Measurements from ENCODE around the gene C16orf74.
A peak's percentile ranks its signal among the peaks of the same experiment; 100 is the strongest.

Gene C16orf74

GRCh38 chr16:85699628-85700027 is 51.3 kb downstream of the C16orf74 start:
- Histone ChIP-seq H3K27me3 (replicated peaks; ENCODE audit: control insufficient read depth, insufficient read depth, low read length, poor library complexity, severe bottlenecking) (no peaks in the 10 kb centered on the region), H3K4me3 (ENCODE audit: insufficient read depth, low read depth, low read length, poor library complexity, severe bottlenecking) (no peak overlapping the region), H3K9me3 (ENCODE audit: control insufficient read depth, low read length) (no peaks in the 10 kb centered on the region), H3K36me3 (ENCODE audit: control insufficient read depth, insufficient read depth, low read length) (no peaks in the 10 kb centered on the region), H3K27ac (ENCODE audit: insufficient read depth, low read length, poor library complexity, severe bottlenecking) (no peak overlapping the region), H3K4me1 (ENCODE audit: control insufficient read depth, insufficient read depth, low read length, poor library complexity, severe bottlenecking) (no peaks in the 10 kb centered on the region)
- DNase-seq = no peak

GRCh38 chr16:85698935-85699558 is 51.8 kb downstream of the C16orf74 start:
- Histone ChIP-seq H3K4me1 (ENCODE audit: control insufficient read depth, insufficient read depth, low read length, poor library complexity, severe bottlenecking) (no peaks in the 10 kb centered on the region), H3K4me3 (ENCODE audit: insufficient read depth, low read depth, low read length, poor library complexity, severe bottlenecking) (no peak overlapping the region), H3K36me3 (ENCODE audit: control insufficient read depth, insufficient read depth, low read length) (no peaks in the 10 kb centered on the region), H3K27ac (ENCODE audit: insufficient read depth, low read length, poor library complexity, severe bottlenecking) (no peak overlapping the region), H3K27me3 (replicated peaks; ENCODE audit: control insufficient read depth, insufficient read depth, low read length, poor library complexity, severe bottlenecking) (no peaks in the 10 kb centered on the region), H3K9me3 (ENCODE audit: control insufficient read depth, low read length) (no peaks in the 10 kb centered on the region)
- DNase-seq = no peak

GRCh38 chr16:85698459-85698891 is 52.4 kb downstream of the C16orf74 start:
- Histone ChIP-seq H3K36me3 (ENCODE audit: control insufficient read depth, insufficient read depth, low read length) (no peaks in the 10 kb centered on the region), H3K9me3 (ENCODE audit: control insufficient read depth, low read length) (no peaks in the 10 kb centered on the region), H3K27ac (ENCODE audit: insufficient read depth, low read length, poor library complexity, severe bottlenecking) (no peak overlapping the region), H3K4me1 (ENCODE audit: control insufficient read depth, insufficient read depth, low read length, poor library complexity, severe bottlenecking) (no peaks in the 10 kb centered on the region), H3K4me3 (ENCODE audit: insufficient read depth, low read depth, low read length, poor library complexity, severe bottlenecking) (no peak overlapping the region), H3K27me3 (replicated peaks; ENCODE audit: control insufficient read depth, insufficient read depth, low read length, poor library complexity, severe bottlenecking) (no peaks in the 10 kb centered on the region)
- no peak for DNase-seq

GRCh38 chr16:85697431-85697830 is 53.5 kb downstream of the C16orf74 start:
- no peak overlapping the region for H3K27ac ChIP-seq (ENCODE audit: insufficient read depth, low read length, poor library complexity, severe bottlenecking)
- no peaks in the 10 kb centered on the region for H3K36me3 ChIP-seq (ENCODE audit: control insufficient read depth, insufficient read depth, low read length)
- no peaks in the 10 kb centered on the region for H3K4me1 ChIP-seq (ENCODE audit: control insufficient read depth, insufficient read depth, low read length, poor library complexity, severe bottlenecking)
- no peaks in the 10 kb centered on the region for H3K27me3 ChIP-seq (replicated peaks; ENCODE audit: control insufficient read depth, insufficient read depth, low read length, poor library complexity, severe bottlenecking)
- DNase-seq = no peak
- no peaks in the 10 kb centered on the region for H3K9me3 ChIP-seq (ENCODE audit: control insufficient read depth, low read length)
- no peak overlapping the region for H3K4me3 ChIP-seq (ENCODE audit: insufficient read depth, low read depth, low read length, poor library complexity, severe bottlenecking)

- Histone ChIP-seq H3K36me3 (ENCODE audit: control insufficient read depth, insufficient read depth, low read length) (no peaks in the 10 kb centered on the region), H3K4me1 (ENCODE audit: control insufficient read depth, insufficient read depth, low read length, poor library complexity, severe bottlenecking) (no peaks in the 10 kb centered on the region), H3K4me3 (ENCODE audit: insufficient read depth, low read depth, low read length, poor library complexity, severe bottlenecking) (no peak overlapping the region), H3K27me3 (replicated peaks; ENCODE audit: control insufficient read depth, insufficient read depth, low read length, poor library complexity, severe bottlenecking) (no peaks in the 10 kb centered on the region), H3K27ac (ENCODE audit: insufficient read depth, low read length, poor library complexity, severe bottlenecking) (no peak overlapping the region), H3K9me3 (ENCODE audit: control insufficient read depth, low read length) (no peaks in the 10 kb centered on the region)
- no peak for DNase-seq
Measured at GRCh38 chr16:85696781-85697180, 54.1 kb downstream of the C16orf74 start.

GRCh38 chr16:85695196-85696128 is 55.4 kb downstream of the C16orf74 start:
- H3K4me1 ChIP-seq (ENCODE audit: control insufficient read depth, insufficient read depth, low read length, poor library complexity, severe bottlenecking) = no peaks in the 10 kb centered on the region
- DNase-seq = no peak
- no peak overlapping the region for H3K27ac ChIP-seq (ENCODE audit: insufficient read depth, low read length, poor library complexity, severe bottlenecking)
- no peaks in the 10 kb centered on the region for H3K27me3 ChIP-seq (replicated peaks; ENCODE audit: control insufficient read depth, insufficient read depth, low read length, poor library complexity, severe bottlenecking)
- H3K36me3 ChIP-seq (ENCODE audit: control insufficient read depth, insufficient read depth, low read length) = no peaks in the 10 kb centered on the region
- H3K9me3 ChIP-seq (ENCODE audit: control insufficient read depth, low read length) = no peaks in the 10 kb centered on the region
- no peak overlapping the region for H3K4me3 ChIP-seq (ENCODE audit: insufficient read depth, low read depth, low read length, poor library complexity, severe bottlenecking)

- Histone ChIP-seq H3K4me3 (ENCODE audit: insufficient read depth, low read depth, low read length, poor library complexity, severe bottlenecking) (no peak overlapping the region), H3K27me3 (replicated peaks; ENCODE audit: control insufficient read depth, insufficient read depth, low read length, poor library complexity, severe bottlenecking) (no peaks in the 10 kb centered on the region), H3K36me3 (ENCODE audit: control insufficient read depth, insufficient read depth, low read length) (no peaks in the 10 kb centered on the region), H3K9me3 (ENCODE audit: control insufficient read depth, low read length) (no peaks in the 10 kb centered on the region), H3K4me1 (ENCODE audit: control insufficient read depth, insufficient read depth, low read length, poor library complexity, severe bottlenecking) (peaks cover 9% of the 10 kb centered on the region), H3K27ac (ENCODE audit: insufficient read depth, low read length, poor library complexity, severe bottlenecking) (no peak overlapping the region)
- no peak for DNase-seq
Measured at GRCh38 chr16:85690469-85691064, 60.3 kb downstream of the C16orf74 start.

GRCh38 chr16:85689950-85690320 is 61.0 kb downstream of the C16orf74 start:
- Histone ChIP-seq H3K36me3 (ENCODE audit: control insufficient read depth, insufficient read depth, low read length) (no peaks in the 10 kb centered on the region), H3K4me3 (ENCODE audit: insufficient read depth, low read depth, low read length, poor library complexity, severe bottlenecking) (no peak overlapping the region), H3K27ac (ENCODE audit: insufficient read depth, low read length, poor library complexity, severe bottlenecking) (no peak overlapping the region), H3K27me3 (replicated peaks; ENCODE audit: control insufficient read depth, insufficient read depth, low read length, poor library complexity, severe bottlenecking) (no peaks in the 10 kb centered on the region), H3K4me1 (ENCODE audit: control insufficient read depth, insufficient read depth, low read length, poor library complexity, severe bottlenecking) (peaks cover 9% of the 10 kb centered on the region), H3K9me3 (ENCODE audit: control insufficient read depth, low read length) (no peaks in the 10 kb centered on the region)
- no peak for DNase-seq

- no peaks in the 10 kb centered on the region for H3K36me3 ChIP-seq (ENCODE audit: control insufficient read depth, insufficient read depth, low read length)
- no peak overlapping the region for H3K27ac ChIP-seq (ENCODE audit: insufficient read depth, low read length, poor library complexity, severe bottlenecking)
- DNase-seq = no peak
- H3K9me3 ChIP-seq (ENCODE audit: control insufficient read depth, low read length) = no peaks in the 10 kb centered on the region
- H3K27me3 ChIP-seq (replicated peaks; ENCODE audit: control insufficient read depth, insufficient read depth, low read length, poor library complexity, severe bottlenecking) = no peaks in the 10 kb centered on the region
- peaks cover 9% of the 10 kb centered on the region for H3K4me1 ChIP-seq (ENCODE audit: control insufficient read depth, insufficient read depth, low read length, poor library complexity, severe bottlenecking)
- peak overlapping the region; percentile 51 for H3K4me3 ChIP-seq (ENCODE audit: insufficient read depth, low read depth, low read length, poor library complexity, severe bottlenecking)
Measured at GRCh38 chr16:85689285-85689949, 61.5 kb downstream of the C16orf74 start.
